Pons (tissue), 1 donor: ENCODE data around the gene DPCD.

ENCODE experiments used
- DNase-seq: peaks from one replicate; pipeline ENCODE4 v3.0.0-alpha.2; 2016; ENCODE audit warnings: low spot score

Gene DPCD

GRCh38 chr10:101585841-101586240 lies 2.3 kb upstream of the DPCD start:
- DNase-seq, result no peak

- no peak for DNase-seq
Observed at GRCh38 chr10:101588879-101589278, 758 bp downstream of the DPCD start.

- DNase-seq, result peak; percentile 69
Observed at GRCh38 chr10:101593331-101593730, 5.2 kb downstream of the DPCD start.

- DNase-seq, result no peak
Observed at GRCh38 chr10:101595591-101596433, 7.7 kb downstream of the DPCD start.

- DNase-seq, result no peak
Observed at GRCh38 chr10:101597091-101597900, 9.2 kb downstream of the DPCD start.

GRCh38 chr10:101601541-101601940 lies 13.4 kb downstream of the DPCD start:
- no peak for DNase-seq

GRCh38 chr10:101602761-101603398 lies 14.8 kb downstream of the DPCD start:
- peak; percentile 81 for DNase-seq

- DNase-seq, result no peak
Observed at GRCh38 chr10:101607124-101607523, 19.0 kb downstream of the DPCD start.

- DNase-seq, result no peak
Observed at GRCh38 chr10:101609481-101609880, 21.4 kb downstream of the DPCD start.

- no peak for DNase-seq
Observed at GRCh38 chr10:101611096-101611905, 23.2 kb downstream of the DPCD start.

- no peak for DNase-seq
Observed at GRCh38 chr10:101612086-101612485, 24.0 kb downstream of the DPCD start.

- no peak for DNase-seq
Observed at GRCh38 chr10:101612872-101613271, 24.8 kb downstream of the DPCD start.

- no peak for DNase-seq
Observed at GRCh38 chr10:101613646-101614045, 25.5 kb downstream of the DPCD start.

- DNase-seq, result no peak
Observed at GRCh38 chr10:101614663-101615524, 26.8 kb downstream of the DPCD start.

- no peak for DNase-seq
Observed at GRCh38 chr10:101615525-101616116, 27.5 kb downstream of the DPCD start.

- DNase-seq, result no peak
Observed at GRCh38 chr10:101616415-101617101, 28.4 kb downstream of the DPCD start.

GRCh38 chr10:101617102-101617823 lies 29.1 kb downstream of the DPCD start:
- DNase-seq, result peak; percentile 15

- DNase-seq, result no peak
Observed at GRCh38 chr10:101617824-101618568, 29.9 kb downstream of the DPCD start.
